Testis (tissue), 3 donors: ENCODE data around the gene CPLX4. TPM values are rescaled to one million over a fixed set of nuclear protein-coding genes. Genes with fewer than 3 reads are reported as not detected.
A peak's percentile ranks its signal among the peaks of the same experiment; 100 is the strongest.

Experiments used
- DNase-seq: peaks from one replicate; pipeline ENCODE4 v3.0.0-alpha.2; 2019
- H3K27ac ChIP-seq, 2 donors: fragments of 200-600 bp; sonication (generic); one replicate each; pipeline ENCODE4 v1.5.1; 2019
- H3K27me3 ChIP-seq: fragments of 200-600 bp; sonication (generic); one replicate; pipeline ENCODE4 v1.5.1; 2019
- H3K36me3 ChIP-seq: fragments of 200-600 bp; sonication (generic); one replicate; pipeline ENCODE4 v1.5.1; 2017; ENCODE audit warnings: low read depth; ENCODE audit errors: missing control alignments
- H3K4me1 ChIP-seq: fragments of 200-600 bp; sonication (generic); one replicate; pipeline ENCODE4 v1.5.1; 2019
- H3K4me3 ChIP-seq, 2 donors: fragments of 200-600 bp; sonication (generic); one replicate each; pipeline ENCODE4 v1.5.1; 2017 to 2019
- H3K9me3 ChIP-seq: fragments of 200-600 bp; sonication (generic); one replicate; pipeline ENCODE4 v1.5.1; 2017
- POLR2A ChIP-seq: fragments of 450-650 bp; IDR thresholded peaks from one replicate; pipeline ENCODE4 v1.6.1; 2017; ENCODE audit warnings: antibody characterized with exemption, mild to moderate bottlenecking, moderate library complexity
- WGBS, 2 donors: methylation state at CpG; one replicate each; pipeline ENCODE4 v1.1.5; 2018; 5-methylcytosine and 5-hydroxymethylcytosine counted together
- intact Hi-C: fragments of 100-400 bp; cut with DNase I; formaldehyde crosslinking; loops from one replicate; pipeline ENCODE4 v1.15.1; 2023; ENCODE audit warnings: low total_unique reads
- polyA plus RNA-seq: library from polyadenylated mRNA; stranded (reverse); fragments of 350-450 nt; fragmentation: Illumina TruSeq; extraction: RNeasy Lipid Tissue Mini Kit (QIAGEN cat#74804); gene quantifications from one replicate; pipeline ENCODE4 v1.2.3, GENCODE V29; 2014; ENCODE audit warnings: low read depth, low replicate concordance; ENCODE audit not compliant: insufficient read depth
- total RNA-seq, 2 donors: library from RNA; depleted of rRNA; stranded (reverse); fragments of >200 nt; gene quantifications; one replicate each; pipeline ENCODE4 v1.2.3, GENCODE V29; 2016
- TF ChIP-seq, protein P1 (sequence below), 3 experiments: fragments of 450-650 bp in 2 of 3; fragments of 200-600 bp in 1 of 3; sonication (generic) in 1 of 3; IDR thresholded peaks; one replicate each; pipeline ENCODE4 v1.5.1; 2016 to 2019; ENCODE audit warnings: antibody characterized with exemption in 3 of 3, mild to moderate bottlenecking in 2 of 3, moderate library complexity in 1 of 3

CPLX4 gene
- total and polyA plus RNA-seq, 3 donors from 2014 or later, result 0.26 to 0.55 (median 0.31) TPM

- H3K27ac ChIP-seq, result peak overlapping the region; percentile 88 to 90
- H3K9me3 ChIP-seq, result no peaks in the 10 kb centered on the region
- H3K27me3 ChIP-seq, result no peaks in the 10 kb centered on the region
- no peaks in the 10 kb centered on the region for H3K36me3 ChIP-seq
- TF ChIP-seq POLR2A, result no peak
- TF ChIP-seq, protein P1, sequence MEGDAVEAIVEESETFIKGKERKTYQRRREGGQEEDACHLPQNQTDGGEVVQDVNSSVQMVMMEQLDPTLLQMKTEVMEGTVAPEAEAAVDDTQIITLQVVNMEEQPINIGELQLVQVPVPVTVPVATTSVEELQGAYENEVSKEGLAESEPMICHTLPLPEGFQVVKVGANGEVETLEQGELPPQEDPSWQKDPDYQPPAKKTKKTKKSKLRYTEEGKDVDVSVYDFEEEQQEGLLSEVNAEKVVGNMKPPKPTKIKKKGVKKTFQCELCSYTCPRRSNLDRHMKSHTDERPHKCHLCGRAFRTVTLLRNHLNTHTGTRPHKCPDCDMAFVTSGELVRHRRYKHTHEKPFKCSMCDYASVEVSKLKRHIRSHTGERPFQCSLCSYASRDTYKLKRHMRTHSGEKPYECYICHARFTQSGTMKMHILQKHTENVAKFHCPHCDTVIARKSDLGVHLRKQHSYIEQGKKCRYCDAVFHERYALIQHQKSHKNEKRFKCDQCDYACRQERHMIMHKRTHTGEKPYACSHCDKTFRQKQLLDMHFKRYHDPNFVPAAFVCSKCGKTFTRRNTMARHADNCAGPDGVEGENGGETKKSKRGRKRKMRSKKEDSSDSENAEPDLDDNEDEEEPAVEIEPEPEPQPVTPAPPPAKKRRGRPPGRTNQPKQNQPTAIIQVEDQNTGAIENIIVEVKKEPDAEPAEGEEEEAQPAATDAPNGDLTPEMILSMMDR (IDR thresholded peaks at IDR 0.05), result no peak
- intact Hi-C loops, result no loop called here
- H3K4me3 ChIP-seq, result peak overlapping the region; percentile 93
- peak; percentile 46 for DNase-seq
- peaks cover 13% of the 10 kb centered on the region for H3K4me1 ChIP-seq
- whole genome bisulfite sequencing, 2 donors, result 1% methylated on average over 8 of the region's 8 CpGs
Measured at GRCh38 chr18:59358414-59358711, 39.9 kb upstream of the CPLX4 start.

GRCh38 chr18:59357928-59358327, 39.5 kb upstream of the CPLX4 start:
- no peaks in the 10 kb centered on the region for H3K27me3 ChIP-seq
- TF ChIP-seq POLR2A, result no peak
- TF ChIP-seq, protein P1 (IDR thresholded peaks at IDR 0.05), result no peak
- no peak for DNase-seq
- no peaks in the 10 kb centered on the region for H3K36me3 ChIP-seq
- peak overlapping the region; percentile 88 to 90 for H3K27ac ChIP-seq
- intact Hi-C loops, result no loop called here
- H3K4me3 ChIP-seq, result peak overlapping the region in 1 of 2 donors; percentile 93
- WGBS, 2 donors, result 3 to 7% methylated on average over 4 of the region's 4 CpGs
- no peaks in the 10 kb centered on the region for H3K9me3 ChIP-seq
- H3K4me1 ChIP-seq, result peaks cover 13% of the 10 kb centered on the region

DNA sequence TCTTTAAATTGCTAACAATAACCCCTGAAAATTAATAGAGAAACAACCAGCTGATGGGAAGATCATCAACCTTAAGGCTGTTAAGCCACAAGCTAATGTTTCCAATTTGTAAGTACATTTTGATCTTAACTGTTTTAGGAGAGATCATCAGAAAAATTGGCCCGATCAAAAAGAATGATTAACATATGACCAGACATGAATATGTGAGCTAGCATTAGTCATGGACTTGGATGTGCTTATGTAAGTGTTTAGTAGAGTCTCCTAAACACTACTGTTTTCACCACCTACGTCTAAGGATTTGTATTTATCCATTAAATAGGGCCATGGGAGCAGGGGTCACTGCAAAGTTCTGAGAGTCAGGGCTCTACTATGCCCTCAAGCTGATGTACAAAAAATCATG, 36.3 kb upstream of the CPLX4 start:
- H3K36me3 ChIP-seq, result no peaks in the 10 kb centered on the region

GRCh38 chr18:59353079-59353680, 34.7 kb upstream of the CPLX4 start:
- Histone ChIP-seq H3K9me3 (no peaks in the 10 kb centered on the region), H3K27me3 (no peaks in the 10 kb centered on the region), H3K4me3 (no peak overlapping the region), H3K27ac (no peak overlapping the region), H3K4me1 (peaks cover 13% of the 10 kb centered on the region), H3K36me3 (no peaks in the 10 kb centered on the region)
- intact Hi-C loops, result no loop called here
- 70 to 78% methylated on average over 4 of the region's 4 CpGs for WGBS, 2 donors
- no peak for TF ChIP-seq POLR2A
- TF ChIP-seq, protein P1 (IDR thresholded peaks at IDR 0.05), result no peak
- DNase-seq, result no peak

More for the DNA sequence above, 36.3 kb upstream of the CPLX4 start:
- TF ChIP-seq, protein P1 (IDR thresholded peaks at IDR 0.05), result no peak
- no peak for TF ChIP-seq POLR2A
- H3K9me3 ChIP-seq, result no peaks in the 10 kb centered on the region
- no peak overlapping the region for H3K4me3 ChIP-seq
- H3K4me1 ChIP-seq, result peaks cover 13% of the 10 kb centered on the region
- H3K27me3 ChIP-seq, result no peaks in the 10 kb centered on the region
- DNase-seq, result no peak
- intact Hi-C loops, result no loop called here
- 82 to 87% methylated on average over 2 of the region's 2 CpGs for WGBS, 2 donors
- no peak overlapping the region for H3K27ac ChIP-seq

DNA sequence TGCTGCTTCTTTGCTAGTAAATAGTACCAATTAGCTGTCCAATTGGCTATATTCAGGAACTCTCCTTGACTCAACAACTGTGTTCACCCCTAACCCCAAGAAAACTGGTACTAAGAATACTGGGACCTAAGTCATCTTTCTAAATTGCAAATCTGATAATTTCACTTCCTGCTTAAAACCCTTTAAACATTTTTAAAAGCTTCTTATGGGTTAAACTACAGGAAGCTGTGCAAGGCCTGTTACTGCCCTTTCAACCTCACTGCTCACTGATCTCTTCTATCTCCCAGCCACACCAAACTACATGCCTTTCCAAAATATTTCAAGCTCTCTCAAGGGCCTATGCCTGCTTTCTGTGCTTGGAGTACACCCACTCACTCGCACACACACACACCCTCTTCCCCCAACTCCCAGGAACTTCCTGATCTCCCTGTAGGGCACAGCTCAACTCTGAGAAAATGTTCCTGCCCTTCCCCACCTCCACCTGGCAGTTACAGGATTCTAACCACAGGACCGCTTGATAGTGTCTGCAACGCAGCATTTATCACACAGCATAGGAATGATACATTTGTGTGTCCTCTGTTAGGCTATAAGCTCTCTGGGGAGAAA, 33.9 kb upstream of the CPLX4 start:
- DNase-seq, result no peak
- no peaks in the 10 kb centered on the region for H3K27me3 ChIP-seq
- TF ChIP-seq, protein P1 (IDR thresholded peaks at IDR 0.05), result no peak
- TF ChIP-seq POLR2A, result no peak
- H3K4me3 ChIP-seq, result no peak overlapping the region
- intact Hi-C loops, result no loop called here
- H3K4me1 ChIP-seq, result peaks cover 9% of the 10 kb centered on the region
- H3K9me3 ChIP-seq, result no peaks in the 10 kb centered on the region
- no peak overlapping the region for H3K27ac ChIP-seq
- no peaks in the 10 kb centered on the region for H3K36me3 ChIP-seq
- 86 to 89% methylated on average over 3 of the region's 3 CpGs for WGBS, 2 donors
